Hepatocyte (in vitro differentiated cells): ENCODE results near the gene SLC1A5. TPM values are rescaled to one million over a fixed set of nuclear protein-coding genes. Genes with fewer than 3 reads are reported as not detected.

Source experiments
- DNase-seq: peaks from one replicate; pipeline ENCODE4 v3.0.0-alpha.2; 2016; ENCODE audit warnings: low spot score
- H2AFZ ChIP-seq: fragments of 200-600 bp; sonication (generic); 2 replicates; pipeline ENCODE4 v1.6.0; 2016; ENCODE audit warnings: antibody characterized with exemption, mild to moderate bottlenecking
- H3K27ac ChIP-seq: fragments of 200-600 bp; sonication (generic); 2 replicates; pipeline ENCODE4 v1.5.1; 2016; ENCODE audit warnings: mild to moderate bottlenecking
- H3K27me3 ChIP-seq: fragments of 200-600 bp; sonication (generic); 2 replicates; pipeline ENCODE4 v1.6.1; 2016
- H3K36me3 ChIP-seq: fragments of 200-600 bp; sonication (generic); replicated peaks from 2 replicates; pipeline ENCODE4 v1.5.1; 2016; ENCODE audit warnings: low read depth; ENCODE audit not compliant: insufficient read depth
- H3K4me1 ChIP-seq: fragments of 200-600 bp; sonication (generic); 2 replicates; pipeline ENCODE4 v1.5.1; 2016; ENCODE audit warnings: mild to moderate bottlenecking, moderate library complexity; ENCODE audit not compliant: insufficient read depth
- H3K4me2 ChIP-seq: fragments of 200-600 bp; sonication (generic); 2 replicates; pipeline ENCODE4 v1.6.0; 2016
- H3K4me3 ChIP-seq: fragments of 200-600 bp; sonication (generic); 2 replicates; pipeline ENCODE4 v1.5.1; 2016; ENCODE audit warnings: mild to moderate bottlenecking
- H3K79me2 ChIP-seq: fragments of 200-600 bp; sonication (generic); 2 replicates; pipeline ENCODE4 v1.6.0; 2017; ENCODE audit warnings: mild to moderate bottlenecking
- H3K9me2 ChIP-seq: fragments of 200-600 bp; sonication (generic); replicated peaks from 2 replicates; pipeline ENCODE4 v1.6.0; 2017; ENCODE audit warnings: mild to moderate bottlenecking; ENCODE audit not compliant: insufficient read depth
- H3K9me3 ChIP-seq: fragments of 200-600 bp; sonication (generic); 2 replicates; pipeline ENCODE4 v1.5.1; 2016; ENCODE audit warnings: low read depth, mild to moderate bottlenecking
- H4K20me1 ChIP-seq: fragments of 200-600 bp; sonication (generic); 2 replicates; pipeline ENCODE4 v1.6.0; 2016; ENCODE audit warnings: mild to moderate bottlenecking; ENCODE audit not compliant: insufficient read depth, poor library complexity, severe bottlenecking
- CTCF ChIP-seq: fragments of 200-600 bp; sonication (generic); IDR thresholded peaks from 2 replicates; pipeline ENCODE4 v1.5.1; 2016; ENCODE audit warnings: antibody characterized with exemption, mild to moderate bottlenecking; ENCODE audit not compliant: poor library complexity
- EZH2 ChIP-seq: fragments of 200-600 bp; sonication (generic); IDR thresholded peaks from 2 replicates; pipeline ENCODE4 v1.6.1; 2016; ENCODE audit warnings: antibody characterized with exemption, mild to moderate bottlenecking, borderline replicate concordance
- EZH2phosphoT487 ChIP-seq: fragments of 200-600 bp; sonication (generic); IDR thresholded peaks from one replicate; pipeline ENCODE4 v1.6.1; 2018; ENCODE audit warnings: antibody characterized with exemption, mild to moderate bottlenecking, low read depth, moderate library complexity; ENCODE audit not compliant: unreplicated experiment, severe bottlenecking
- WGBS: methylation state at CpG from one replicate; pipeline ENCODE4 v1.1.6; 2016; ENCODE audit warnings: low lambda C conversion rate; ENCODE audit errors: missing lambda C conversion rate; 5-methylcytosine and 5-hydroxymethylcytosine counted together
- polyA plus RNA-seq: library from polyadenylated mRNA; unstranded; fragments of >200 nt; fragmentation: Nextera tagmentation; extraction: Ambion mirVana; gene quantifications from 2 replicates; pipeline ENCODE4 v1.2.1, GENCODE V29; 2016
- total RNA-seq: library from RNA; depleted of rRNA; stranded (reverse); fragments of >200 nt; gene quantifications from 2 replicates; pipeline ENCODE4 v1.2.3, GENCODE V29; 2014

The SLC1A5 gene
- total and polyA plus RNA-seq, 2 experiments from 2014 or later: 87.9 to 171 TPM

GRCh38 chr19:46759817-46760333, 28.5 kb downstream of the SLC1A5 start:
- Histone ChIP-seq H3K79me2 (peaks cover 4% of the 10 kb centered on the region), H3K27me3 (no peaks in the 10 kb centered on the region), H3K9me3 (no peaks in the 10 kb centered on the region), H3K27ac (peak overlapping the region; percentile 49), H4K20me1 (no peaks in the 10 kb centered on the region), H3K4me1 (no peaks in the 10 kb centered on the region), H3K4me3 (no peak overlapping the region), H3K36me3 (no peaks in the 10 kb centered on the region), H3K9me2 (no peaks in the 10 kb centered on the region), H3K4me2 (no peak overlapping the region), H2AFZ (no peak overlapping the region)
- 67% methylated on average over 7 of the region's 7 CpGs for WGBS
- DNase-seq: no peak
- TF ChIP-seq CTCF (no peak), EZH2 (no peak), EZH2phosphoT487 (no peak)

- no peak for TF ChIP-seq EZH2
- TF ChIP-seq CTCF: no peak
- TF ChIP-seq EZH2phosphoT487: no peak
- Histone ChIP-seq H3K4me1 (no peaks in the 10 kb centered on the region), H3K27me3 (no peaks in the 10 kb centered on the region), H3K9me2 (no peaks in the 10 kb centered on the region), H3K36me3 (no peaks in the 10 kb centered on the region), H4K20me1 (no peaks in the 10 kb centered on the region), H3K4me3 (no peak overlapping the region), H3K9me3 (no peaks in the 10 kb centered on the region), H3K4me2 (no peak overlapping the region), H2AFZ (no peak overlapping the region), H3K79me2 (peaks cover 4% of the 10 kb centered on the region), H3K27ac (no peak overlapping the region)
- whole genome bisulfite sequencing: 90% methylated on average over 6 of the region's 6 CpGs
- no peak for DNase-seq
Observed at GRCh38 chr19:46759206-46759605, 29.2 kb downstream of the SLC1A5 start.

- DNase-seq: no peak
- H3K9me2 ChIP-seq: no peaks in the 10 kb centered on the region
Observed at GRCh38 chr19:46756544-46756888, 31.9 kb downstream of the SLC1A5 start.

More at GRCh38 chr19:46756544-46756888, 31.9 kb downstream of the SLC1A5 start:
- Histone ChIP-seq H3K36me3 (no peaks in the 10 kb centered on the region), H4K20me1 (no peaks in the 10 kb centered on the region), H3K4me1 (no peaks in the 10 kb centered on the region), H3K9me3 (no peaks in the 10 kb centered on the region), H2AFZ (no peak overlapping the region), H3K27ac (no peak overlapping the region), H3K27me3 (no peaks in the 10 kb centered on the region), H3K4me2 (no peak overlapping the region), H3K4me3 (no peak overlapping the region), H3K79me2 (peaks cover 4% of the 10 kb centered on the region)
- TF ChIP-seq EZH2 (no peak), EZH2phosphoT487 (no peak), CTCF (no peak)
- 97% methylated on average over 29 of the region's 30 CpGs for WGBS
